GM21717 (cell line): ENCODE data around the gene HNRNPM.
A peak's percentile ranks its signal among the peaks of the same experiment; 100 is the strongest.
"Not testable (repeated sequence)": the region's sequence is repeated elsewhere in the genome, so short reads cannot be mapped to it uniquely, and the experiment has no call there.

Experiments
- ATAC-seq: cut with Tn5 transposase; IDR thresholded peaks from one replicate; pipeline ENCODE4 v1.9.1; 2021; ENCODE audit warnings: mild to moderate bottlenecking, moderate library complexity; ENCODE audit not compliant: unreplicated experiment

Gene HNRNPM

DNA sequence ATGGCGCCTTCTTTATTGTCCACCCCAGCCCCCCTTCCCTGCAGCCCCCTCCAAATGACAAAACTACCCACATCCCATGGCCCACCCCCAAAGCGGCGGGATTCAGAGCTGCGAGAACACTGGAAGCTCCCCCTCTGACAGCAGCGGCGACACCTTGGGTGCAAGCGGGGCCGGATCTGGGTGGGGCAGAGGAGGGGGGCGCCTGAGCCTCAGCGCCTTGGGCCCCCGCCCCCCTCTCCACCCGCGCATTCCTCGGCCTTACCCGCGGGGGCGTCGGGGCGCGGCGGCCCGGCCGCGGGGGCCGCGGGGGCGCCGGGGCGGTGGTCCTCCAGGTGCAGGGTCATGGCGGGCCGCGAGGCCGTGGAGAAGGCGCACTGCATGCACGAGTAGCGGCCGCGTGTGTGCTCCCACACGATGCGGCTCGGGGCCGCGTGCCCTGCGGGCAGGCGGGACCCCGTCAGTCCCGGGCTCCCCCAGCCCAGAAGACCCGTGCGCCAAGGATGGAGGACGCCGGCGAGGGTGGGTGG, 65.9 kb downstream of the HNRNPM start:
- no peak for ATAC-seq

DNA sequence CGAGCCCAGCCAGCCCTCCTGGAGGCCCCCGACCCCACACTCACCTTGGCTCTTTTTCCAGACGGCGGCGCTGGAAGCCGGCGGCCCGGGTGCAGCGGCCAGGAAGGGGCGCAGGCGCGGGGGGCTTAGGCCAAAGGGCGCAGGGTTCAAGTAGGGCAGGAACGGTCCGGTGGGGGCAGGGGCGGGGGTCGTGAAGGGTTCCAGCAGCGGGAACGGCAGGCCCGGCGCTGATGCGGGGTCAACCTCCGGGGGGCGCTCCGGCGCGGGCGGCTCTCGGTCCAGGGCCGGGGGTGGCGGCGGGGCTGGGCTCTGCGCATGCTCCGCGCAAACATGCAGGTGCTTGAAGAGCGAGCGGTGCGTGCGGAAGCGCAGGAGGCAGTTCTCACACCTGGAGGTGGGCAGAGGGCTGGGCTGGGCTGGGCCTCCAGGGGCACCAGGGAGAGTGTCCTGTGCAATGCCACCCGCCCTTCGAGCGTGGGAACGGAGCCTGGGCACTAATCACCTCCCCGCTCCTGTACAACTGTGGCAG, 66.9 kb downstream of the HNRNPM start:
- no peak for ATAC-seq

GRCh38 chr19:8512115-8512967, 67.6 kb downstream of the HNRNPM start:
- no peak for ATAC-seq

DNA sequence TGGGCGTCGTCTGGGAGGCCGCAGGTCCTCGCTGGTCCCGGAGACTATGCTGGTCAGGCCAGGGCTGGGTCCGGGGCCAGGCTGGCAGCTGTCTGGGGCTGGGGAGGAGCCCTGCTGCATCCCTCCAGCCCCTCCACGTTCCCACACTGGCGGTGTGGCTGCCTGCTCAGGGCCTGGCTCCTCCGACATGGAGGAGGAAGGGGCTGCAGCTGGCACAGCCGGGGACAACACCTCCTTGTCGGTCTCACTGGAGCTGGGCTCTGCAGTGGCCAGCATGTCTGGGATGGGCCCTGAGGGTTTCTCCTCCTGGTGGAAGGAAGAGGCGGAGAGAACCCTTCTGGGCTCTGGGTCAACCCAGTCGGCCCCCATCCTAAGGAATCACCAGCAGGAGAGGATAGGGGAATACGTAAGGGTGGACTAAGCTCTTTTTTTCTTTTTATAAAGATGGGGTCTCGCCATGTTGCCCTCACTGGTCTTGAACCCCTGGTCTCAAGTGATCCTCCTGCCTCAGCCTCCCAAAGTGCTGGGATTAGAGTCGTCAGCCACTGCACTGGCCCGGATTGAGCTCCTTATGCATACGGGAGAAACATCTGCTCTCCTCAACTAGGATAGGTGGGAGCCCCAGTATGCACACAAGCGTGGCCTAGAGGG, 68.4 kb downstream of the HNRNPM start:
- no peak for ATAC-seq

DNA sequence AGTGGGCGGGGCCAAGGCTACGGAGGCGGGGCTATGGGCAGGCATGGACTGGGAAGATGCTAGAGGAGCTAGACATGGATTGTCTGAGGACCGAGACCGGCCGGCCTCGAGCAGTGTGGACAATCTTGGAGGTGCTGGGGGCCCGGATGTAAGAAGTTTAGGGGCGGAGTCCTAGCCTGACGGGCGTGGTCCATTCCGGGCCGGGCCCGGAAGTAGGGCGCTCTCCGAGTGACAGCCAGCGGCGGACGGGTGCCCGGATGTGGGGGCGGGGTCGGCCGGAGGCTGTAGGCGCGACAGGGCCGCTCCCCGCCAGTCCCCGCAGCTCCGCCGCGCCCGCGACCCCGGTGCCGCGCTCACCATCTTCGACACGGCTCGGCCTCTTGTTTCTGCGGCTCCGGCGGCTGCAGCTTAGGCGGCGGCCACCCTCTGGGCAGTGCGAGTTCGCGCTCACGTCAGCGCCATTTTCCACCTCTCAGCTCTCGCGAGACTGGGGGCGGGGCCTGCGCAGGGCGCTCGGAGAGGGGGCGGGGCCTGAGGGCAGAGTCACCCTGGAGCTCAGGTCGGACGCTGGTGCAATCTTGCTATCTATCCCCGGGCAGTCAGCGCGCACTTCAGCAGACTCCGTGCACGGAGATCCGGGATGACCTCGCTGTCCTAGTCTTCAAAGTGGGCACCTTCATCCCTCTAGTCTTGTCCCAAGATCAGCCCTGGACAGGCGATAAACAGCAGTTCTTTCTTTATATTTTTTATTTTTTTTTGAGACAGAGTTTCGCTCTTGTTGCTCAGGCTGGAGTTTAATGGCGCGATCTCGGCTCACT, 69.1 kb downstream of the HNRNPM start, which contains the start of gene ZNF414:
ZNF414 (minus strand) TSS at position 481 of the 818 bp plus-strand sequence; CDS start at position 360, 121 bp downstream.
- peak; percentile 86 for ATAC-seq

DNA sequence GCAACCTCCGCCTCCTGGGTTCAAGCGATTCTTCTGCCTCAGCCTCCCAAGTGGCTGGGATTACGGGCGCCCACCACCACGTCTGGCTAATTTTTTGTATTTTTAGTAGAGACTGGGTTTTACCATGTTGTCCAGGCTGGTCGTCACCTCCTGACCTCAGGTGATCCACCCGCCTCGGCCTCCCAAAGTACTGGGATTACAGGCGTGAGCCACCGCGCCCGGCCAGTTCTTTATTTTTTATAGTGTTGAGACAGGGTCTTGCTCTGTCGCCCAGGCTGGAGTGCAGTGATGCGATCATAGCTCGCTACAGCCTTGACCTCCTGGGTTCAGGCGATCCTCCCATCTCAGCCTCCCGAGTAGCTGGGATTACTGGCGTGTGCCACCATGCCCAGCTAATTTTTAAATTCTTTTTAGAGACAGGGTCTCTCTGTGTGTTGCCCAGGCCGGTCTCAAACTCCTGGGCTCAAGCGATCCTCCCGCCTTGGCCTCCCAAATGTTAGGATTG, 69.8 kb downstream of the HNRNPM start:
- ATAC-seq = not testable (repeated sequence)

- no peak for ATAC-seq
Measured at GRCh38 chr19:8515317-8515716, 70.5 kb downstream of the HNRNPM start.

DNA sequence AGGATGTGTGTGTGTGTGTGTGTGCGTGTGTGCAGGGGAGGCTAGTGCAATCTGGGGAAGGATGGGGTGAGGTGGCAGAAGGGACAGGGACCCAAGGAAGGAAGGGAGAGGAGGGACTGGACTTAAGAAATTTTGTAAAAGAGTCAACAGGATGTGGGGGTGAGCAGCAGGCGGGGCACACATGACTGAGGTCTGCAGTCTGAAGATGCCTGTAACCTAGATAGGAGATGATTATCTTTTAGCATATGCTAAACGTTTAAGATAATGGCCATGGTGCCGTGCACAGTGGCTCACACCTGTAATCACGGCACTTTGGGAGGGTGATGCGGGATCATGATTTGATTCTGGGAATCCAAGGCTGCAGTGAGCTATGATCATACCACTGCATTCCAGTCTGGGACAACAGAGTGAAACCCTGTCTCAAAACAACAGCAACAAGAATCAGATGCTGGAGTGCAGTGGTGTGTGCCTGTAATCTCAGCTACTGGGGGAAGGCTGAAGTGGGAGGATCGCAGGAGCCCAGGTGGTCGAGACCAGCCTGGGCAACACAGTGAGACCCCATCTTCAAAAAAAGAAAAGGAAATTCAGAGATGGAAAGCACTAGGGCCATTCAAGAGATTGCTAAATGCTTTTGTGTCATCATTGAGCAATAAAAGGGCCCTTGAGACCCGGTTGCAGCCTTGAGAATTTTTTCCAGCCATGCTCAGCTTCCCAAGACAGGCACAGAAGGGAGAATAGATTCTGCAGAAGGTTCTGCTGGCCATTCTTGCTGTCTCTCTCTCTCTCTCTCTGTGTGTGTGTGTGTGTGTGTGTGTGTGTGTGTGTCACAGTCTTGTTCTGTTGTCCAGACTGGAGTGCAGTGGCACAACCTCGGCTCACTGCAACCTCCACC, 73.0 kb downstream of the HNRNPM start:
- no peak for ATAC-seq

DNA sequence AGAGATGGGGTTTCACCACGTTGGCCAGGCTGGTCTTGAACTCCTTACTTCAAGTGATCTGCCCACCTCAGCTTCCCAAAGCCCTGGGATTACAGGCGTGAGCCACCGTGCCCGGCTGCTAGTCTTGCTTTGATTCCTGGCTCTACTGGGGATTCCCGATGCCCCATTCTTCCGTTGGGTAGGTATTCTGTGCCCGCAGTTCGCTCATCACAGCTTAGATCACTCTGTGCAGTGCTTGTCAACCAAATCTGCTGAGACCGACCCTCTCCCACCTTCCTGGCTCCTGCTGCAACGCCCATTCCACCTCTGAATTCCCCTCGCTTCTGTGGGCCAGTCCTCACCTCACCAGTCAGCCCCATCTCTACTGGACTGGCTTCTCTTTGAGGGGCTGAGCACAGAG, 73.8 kb downstream of the HNRNPM start:
- ATAC-seq = no peak

- ATAC-seq = no peak
Measured at GRCh38 chr19:8519388-8519787, 74.6 kb downstream of the HNRNPM start.

GRCh38 chr19:8525401-8525684, 80.6 kb downstream of the HNRNPM start:
- ATAC-seq = no peak

- no peak for ATAC-seq
Measured at GRCh38 chr19:8526345-8527091, 81.7 kb downstream of the HNRNPM start.

DNA sequence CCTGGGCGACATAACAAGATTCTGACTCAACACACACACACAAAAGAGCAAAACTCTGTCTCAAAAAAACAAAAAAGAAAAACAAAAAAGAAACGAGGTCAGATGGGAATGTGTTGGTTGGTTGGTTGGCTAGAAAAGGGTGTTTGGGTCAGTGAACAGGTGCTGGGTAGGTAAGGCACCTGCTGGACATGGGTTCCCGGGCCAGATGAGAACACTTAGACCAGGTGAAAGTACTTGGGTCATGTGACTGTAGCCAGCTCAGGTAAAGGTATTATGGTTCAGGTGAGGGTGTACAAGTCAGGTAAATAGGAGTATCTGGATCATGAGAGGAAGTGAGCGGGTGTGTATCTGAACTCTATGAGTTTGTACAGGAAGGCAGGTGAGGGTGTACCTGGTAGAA, 83.7 kb downstream of the HNRNPM start:
- no peak for ATAC-seq

DNA sequence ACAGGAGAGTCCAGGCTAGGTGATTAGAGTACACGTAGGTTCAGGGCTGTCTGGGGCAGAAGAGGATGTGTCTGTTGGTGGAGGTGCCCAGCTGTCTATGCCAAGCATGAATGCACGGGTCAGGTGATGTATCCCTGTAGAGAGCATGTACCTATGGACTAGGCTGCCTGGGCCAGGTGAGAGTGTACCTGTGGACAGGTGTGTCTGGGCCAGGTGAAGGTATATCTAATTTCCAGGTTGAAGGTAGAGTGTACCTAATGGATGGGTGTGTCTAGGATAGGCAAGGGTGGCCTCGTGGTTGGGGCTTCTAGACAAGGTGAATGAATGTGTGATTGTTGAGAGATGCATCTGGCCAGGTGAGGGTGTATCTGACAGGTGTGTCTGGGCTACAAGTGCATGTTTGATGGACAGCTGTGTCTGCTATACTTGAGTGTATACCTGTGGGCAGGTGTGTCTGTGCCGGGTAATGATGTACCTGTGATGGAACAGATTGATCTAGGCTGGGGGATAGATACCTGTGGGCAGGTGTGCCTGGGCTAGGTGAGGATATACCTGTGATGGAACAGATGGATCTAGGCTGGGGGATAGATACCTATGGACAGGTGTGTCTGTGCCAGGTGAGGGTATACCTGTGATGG, 84.7 kb downstream of the HNRNPM start:
- ATAC-seq = no peak

DNA sequence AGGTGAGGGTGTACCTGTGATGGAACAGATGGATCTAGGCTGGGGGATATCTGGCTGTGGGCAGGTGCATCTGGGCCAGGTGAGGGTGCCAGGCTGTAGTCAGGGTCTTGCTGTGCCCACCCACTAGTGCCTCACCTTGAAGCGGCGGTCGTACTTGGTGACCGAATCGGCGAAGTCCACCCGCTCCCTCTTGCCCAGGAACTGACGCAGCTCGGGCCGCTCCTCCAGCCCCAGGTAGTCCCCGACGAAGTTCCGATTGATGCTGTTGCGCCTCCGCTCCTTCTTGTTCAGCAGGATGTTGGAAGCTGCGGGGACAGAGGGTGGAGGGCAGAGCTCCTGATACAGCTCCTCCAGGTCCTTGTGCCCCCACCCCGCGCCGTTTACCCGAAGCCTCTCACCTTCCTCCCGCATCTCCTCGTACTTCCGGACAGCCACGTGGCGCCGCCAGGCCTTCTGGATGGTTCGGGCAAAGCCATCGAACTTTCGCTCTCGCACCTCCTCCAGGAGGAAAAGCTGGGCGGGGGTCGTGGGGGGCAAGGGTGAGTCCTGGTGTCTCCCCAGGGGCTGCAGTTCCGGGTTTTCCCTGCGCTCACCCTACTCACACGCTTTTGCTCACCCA, 85.4 kb downstream of the HNRNPM start:
- no peak for ATAC-seq

DNA sequence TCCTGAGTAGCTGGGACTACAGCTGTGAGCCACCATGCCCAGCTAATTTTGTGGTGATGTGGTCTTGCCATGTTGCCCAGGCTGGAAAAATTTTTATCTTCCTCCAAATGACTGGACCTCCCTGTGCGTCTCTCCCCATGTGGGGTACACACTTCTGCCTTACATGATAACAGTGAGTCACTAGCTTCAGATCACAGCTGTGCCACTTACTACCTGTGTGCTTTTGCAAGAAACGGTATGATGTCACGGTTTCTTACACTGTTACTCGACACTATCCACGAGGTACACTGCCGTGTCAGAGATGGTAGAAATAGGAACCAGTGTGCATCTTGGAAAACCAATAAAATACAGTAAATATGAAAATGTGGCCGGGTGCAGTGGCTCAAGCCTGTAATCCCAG, 86.7 kb downstream of the HNRNPM start:
- ATAC-seq = no peak

- ATAC-seq = no peak
Measured at GRCh38 chr19:8532225-8532624, 87.5 kb downstream of the HNRNPM start.

- no peak for ATAC-seq
Measured at GRCh38 chr19:8536282-8536681, 91.5 kb downstream of the HNRNPM start.
